Daoy (cell line): ENCODE results near the gene ZNF593. TPM values are rescaled to one million over a fixed set of nuclear protein-coding genes. Genes with fewer than 3 reads are reported as not detected.
A peak's percentile ranks its signal among the peaks of the same experiment; 100 is the strongest.

Experiments
- DNase-seq: peaks from one replicate; pipeline ENCODE4 v3.0.0-alpha.2; 2015; ENCODE audit warnings: low read depth
- total RNA-seq: library from RNA; depleted of rRNA; stranded (reverse); fragments of >200 nt; shearing (Covaris generic); gene quantifications from 2 replicates; pipeline ENCODE4 v1.2.3, GENCODE V29; 2014; rRNA removed

ZNF593 gene
- total RNA-seq, 1 experiment from 2014 or later: 39.7 TPM

- no peak for DNase-seq
Observed at GRCh38 chr1:26210147-26210870, 40.6 kb downstream of the ZNF593 start.

DNA sequence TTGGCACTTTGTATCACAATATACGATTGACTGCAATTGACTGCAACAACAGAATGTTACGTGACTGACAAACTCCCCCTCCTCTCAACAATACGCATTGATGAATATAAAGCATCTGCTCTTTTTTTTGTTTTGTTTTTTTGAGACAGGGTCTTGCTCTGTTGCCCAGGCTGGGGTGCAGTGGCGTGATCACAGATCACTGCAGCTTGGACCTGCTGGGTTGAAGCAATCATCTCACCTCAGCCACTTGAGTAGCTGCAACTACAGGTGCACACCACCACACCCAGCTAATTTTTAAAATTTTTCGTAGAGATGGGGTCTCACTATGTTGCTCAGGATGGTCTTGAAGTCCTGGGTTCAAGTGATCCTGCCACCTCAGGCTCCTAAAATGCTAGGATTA lies 43.0 kb downstream of the ZNF593 start:
- no peak for DNase-seq

DNA sequence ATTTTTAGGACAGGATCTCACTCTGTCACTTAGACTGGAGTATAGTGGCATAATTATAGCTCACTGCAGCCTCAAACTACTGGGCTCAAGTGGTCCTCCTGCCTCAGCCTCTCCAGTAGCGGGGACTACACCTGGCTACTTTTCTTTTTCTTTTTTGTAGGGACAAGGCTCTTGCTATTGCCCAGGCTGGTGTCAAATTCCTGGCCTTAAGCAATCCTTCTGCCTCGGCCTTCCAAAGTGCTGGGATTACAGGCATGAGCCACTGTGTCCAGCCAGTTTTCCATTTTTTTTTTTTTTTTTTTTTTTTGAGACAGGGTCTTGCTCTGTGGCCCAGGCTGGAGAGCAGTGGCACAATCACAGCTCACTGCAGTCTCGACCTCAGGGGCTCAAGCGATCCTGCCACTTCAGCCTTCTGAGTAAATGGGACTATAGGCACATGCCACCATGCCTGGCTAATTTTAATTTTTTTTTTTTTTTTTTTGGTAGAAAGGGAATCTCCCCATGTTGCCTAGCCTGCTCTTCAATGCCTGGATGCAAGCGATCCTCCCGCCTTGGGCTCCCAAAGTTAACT lies 43.7 kb downstream of the ZNF593 start:
- DNase-seq: no peak

DNA sequence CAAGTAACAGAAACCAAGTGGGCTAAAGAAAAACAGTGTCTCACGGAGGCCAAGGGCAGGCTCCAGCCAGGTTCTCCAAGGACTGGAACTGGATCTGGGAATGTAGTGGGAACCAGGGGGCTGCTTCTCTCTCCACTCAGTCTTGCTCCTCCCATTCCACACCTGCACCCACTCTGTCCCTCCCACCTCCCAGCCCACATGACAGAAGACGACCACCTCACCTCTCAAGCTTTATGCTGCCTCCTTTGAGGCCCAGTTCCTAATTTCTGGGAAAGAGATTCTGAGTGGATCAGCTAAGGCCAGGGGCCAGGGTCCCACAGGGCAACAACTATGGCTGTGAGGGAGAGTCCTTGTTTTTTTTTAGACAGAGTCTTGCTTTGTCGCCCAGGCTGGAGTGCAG lies 45.5 kb downstream of the ZNF593 start:
- no peak for DNase-seq

- peak; percentile 58 for DNase-seq
Observed at GRCh38 chr1:26218906-26219494, 49.3 kb downstream of the ZNF593 start.

Other genes with a start within 250 kb of the ZNF593 start
- 7.7 and 9.0 TPM in 2 replicates for gene PAFAH2, start 171.8 kb upstream of the ZNF593 start, total RNA-seq
- gene EXTL1, start 148.1 kb upstream of the ZNF593 start, total RNA-seq: 0.06 and 0.15 TPM in 2 replicates
- gene SLC30A2, start 123.8 kb upstream of the ZNF593 start, total RNA-seq: 0.18 TPM in 1 of 2 replicates, not detected in the other
- not detected in 2 replicates for gene TRIM63, start 102.3 kb upstream of the ZNF593 start, total RNA-seq
- gene PDIK1L, start 58.1 kb upstream of the ZNF593 start, total RNA-seq: 9.4 and 12.2 TPM in 2 replicates
- 0.51 TPM in 1 of 2 replicates, not detected in the other for gene FAM110D, start 10.8 kb upstream of the ZNF593 start, total RNA-seq
- gene C1orf232, start 945 bp upstream of the ZNF593 start, total RNA-seq: not detected in 2 replicates
- gene ZNF593OS, start 1.9 kb downstream of the ZNF593 start, total RNA-seq: not detected in 2 replicates
- 1.3 TPM in 2 replicates for gene CNKSR1, start 7.6 kb downstream of the ZNF593 start, total RNA-seq
- not detected in 2 replicates for gene CATSPER4, start 20.7 kb downstream of the ZNF593 start, total RNA-seq
- 27.4 and 34.5 TPM in 2 replicates for gene CEP85, start 64.3 kb downstream of the ZNF593 start, total RNA-seq
- 50.6 and 66.8 TPM in 2 replicates for gene SH3BGRL3, start 110.2 kb downstream of the ZNF593 start, total RNA-seq
- 6.0 and 9.0 TPM in 2 replicates for gene UBXN11, start 136.7 kb downstream of the ZNF593 start, total RNA-seq
- not detected in 2 replicates for gene CD52, start 148.1 kb downstream of the ZNF593 start, total RNA-seq
- gene CRYBG2, start 184.2 kb downstream of the ZNF593 start, total RNA-seq: 0.34 and 0.51 TPM in 2 replicates
- not detected in 2 replicates for gene ZNF683, start 202.8 kb downstream of the ZNF593 start, total RNA-seq
- gene LIN28A, start 240.9 kb downstream of the ZNF593 start, total RNA-seq: 0.86 TPM in 1 of 2 replicates, not detected in the other